GM23338 (cell line): ENCODE data around the gene AMBRA1. TPM values are rescaled to one million over a fixed set of nuclear protein-coding genes. Genes with fewer than 3 reads are reported as not detected.

ENCODE experiments used
- ATAC-seq: fragments of 200-7000 bp; cut with Tn5 transposase; 3 replicates; pipeline ENCODE4 v1.9.1; 2020
- DNase-seq: peaks from one replicate; pipeline ENCODE4 v3.0.0-alpha.2; 2015; ENCODE audit warnings: low spot score
- H2AFZ ChIP-seq: fragments of 200-600 bp; sonication (generic); 2 replicates; pipeline ENCODE4 v1.8.0; 2016; ENCODE audit warnings: antibody characterized with exemption, mild to moderate bottlenecking, moderate library complexity
- H3F3A ChIP-seq: fragments of 200-600 bp; sonication (generic); replicated peaks from 2 replicates; pipeline ENCODE4 v1.8.0; 2017; ENCODE audit warnings: antibody characterized with exemption, mixed run types, low read depth
- H3K27ac ChIP-seq: fragments of 200-600 bp; sonication (generic); 2 replicates; pipeline ENCODE4 v1.6.1; 2016; ENCODE audit warnings: low read depth
- H3K27me3 ChIP-seq: fragments of 200-600 bp; sonication (generic); 2 replicates; pipeline ENCODE4 v1.8.0; 2016; ENCODE audit warnings: mild to moderate bottlenecking, mixed run types, moderate library complexity; ENCODE audit not compliant: insufficient read depth
- H3K36me3 ChIP-seq: fragments of 200-600 bp; sonication (generic); 2 replicates; pipeline ENCODE4 v1.8.0; 2016; ENCODE audit warnings: mild to moderate bottlenecking; ENCODE audit not compliant: insufficient read depth
- H3K4me1 ChIP-seq: fragments of 200-600 bp; sonication (generic); 2 replicates; pipeline ENCODE4 v1.8.0; 2016; ENCODE audit warnings: mild to moderate bottlenecking, moderate library complexity; ENCODE audit not compliant: insufficient read depth
- H3K4me2 ChIP-seq: fragments of 200-600 bp; sonication (generic); 2 replicates; pipeline ENCODE4 v1.7.1; 2017; ENCODE audit warnings: mixed run types
- H3K4me3 ChIP-seq: fragments of 200-600 bp; sonication (generic); 2 replicates; pipeline ENCODE4 v1.6.1; 2016; ENCODE audit warnings: mixed run types
- H3K79me2 ChIP-seq: fragments of 200-600 bp; sonication (generic); replicated peaks from 2 replicates; pipeline ENCODE4 v1.8.0; 2017; ENCODE audit warnings: mild to moderate bottlenecking; ENCODE audit not compliant: insufficient read depth
- H3K9me2 ChIP-seq: fragments of 200-600 bp; sonication (generic); 2 replicates; pipeline ENCODE4 v1.8.0; 2017; ENCODE audit not compliant: insufficient read depth
- H4K20me1 ChIP-seq: fragments of 200-600 bp; sonication (generic); replicated peaks from 2 replicates; pipeline ENCODE4 v1.8.0; 2017; ENCODE audit warnings: mild to moderate bottlenecking; ENCODE audit not compliant: insufficient read depth
- H3K27ac Mint-ChIP-seq: 2 replicates; pipeline ENCODE4 v1.8.0; 2020; ENCODE audit warnings: inconsistent platforms, mild to moderate bottlenecking, moderate library complexity, mixed read lengths
- H3K27me3 Mint-ChIP-seq: 3 replicates; pipeline ENCODE4 v1.8.0; 2022; ENCODE audit warnings: low read depth, mild to moderate bottlenecking, moderate library complexity, mixed read lengths, inconsistent platforms; ENCODE audit not compliant: insufficient read depth, poor library complexity
- H3K36me3 Mint-ChIP-seq: 3 replicates; pipeline ENCODE4 v1.8.0; 2021; ENCODE audit warnings: low read depth, mild to moderate bottlenecking, inconsistent platforms, moderate library complexity, mixed read lengths
- H3K4me1 Mint-ChIP-seq: 3 replicates; pipeline ENCODE4 v1.8.0; 2020; ENCODE audit warnings: mild to moderate bottlenecking, inconsistent platforms, mixed read lengths
- H3K4me3 Mint-ChIP-seq: 3 replicates; pipeline ENCODE4 v1.8.0; 2021; ENCODE audit warnings: moderate library complexity, mild to moderate bottlenecking, inconsistent platforms, mixed read lengths
- H3K9me3 Mint-ChIP-seq: 3 replicates; pipeline ENCODE4 v1.8.0; 2020; ENCODE audit warnings: moderate library complexity, mild to moderate bottlenecking, inconsistent platforms, mixed read lengths
- CREB1 ChIP-seq: fragments of 250-450 bp; sonication (Bioruptor Pico); IDR thresholded peaks from 2 replicates; pipeline ENCODE4 v1.5.0; 2020; ENCODE audit warnings: low read depth, mild to moderate bottlenecking, moderate library complexity
- EZH2 ChIP-seq: fragments of 200-600 bp; sonication (generic); IDR thresholded peaks from one replicate; pipeline ENCODE4 v1.8.0; 2017; ENCODE audit warnings: antibody characterized with exemption, mild to moderate bottlenecking, low read depth; ENCODE audit not compliant: unreplicated experiment
- JUNB ChIP-seq: IDR thresholded peaks from one replicate; pipeline ENCODE4 v1.6.1; 2016; ENCODE audit warnings: antibody characterized with exemption; ENCODE audit not compliant: unreplicated experiment
- POLR2AphosphoS5 ChIP-seq: IDR thresholded peaks from 2 replicates; pipeline ENCODE4 v1.6.1; 2016; ENCODE audit warnings: antibody characterized with exemption, low read depth
- polyA plus RNA-seq: library from polyadenylated mRNA; unstranded; fragments of >200 nt; fragmentation: Nextera tagmentation; extraction: Ambion mirVana; gene quantifications from 2 replicates; pipeline ENCODE4 v1.2.1, GENCODE V29; 2016
- total RNA-seq: library from RNA; depleted of rRNA; stranded (reverse); fragments of >200 nt; shearing (Covaris generic); gene quantifications from 2 replicates; pipeline ENCODE4 v1.2.3, GENCODE V29; 2014
- TF ChIP-seq, protein P1 (sequence below): IDR thresholded peaks from one replicate; pipeline ENCODE4 v1.6.1; 2018; ENCODE audit warnings: antibody characterized with exemption; ENCODE audit not compliant: unreplicated experiment
- TF ChIP-seq, protein P2 (sequence below): fragments of 250-450 bp; sonication (Bioruptor Pico); IDR thresholded peaks from 2 replicates; pipeline ENCODE4 v1.5.0; 2020; ENCODE audit warnings: mild to moderate bottlenecking, moderate library complexity

Gene AMBRA1
- total and polyA plus RNA-seq, 2 experiments from 2014 or later: 8.3 to 34.8 TPM

DNA sequence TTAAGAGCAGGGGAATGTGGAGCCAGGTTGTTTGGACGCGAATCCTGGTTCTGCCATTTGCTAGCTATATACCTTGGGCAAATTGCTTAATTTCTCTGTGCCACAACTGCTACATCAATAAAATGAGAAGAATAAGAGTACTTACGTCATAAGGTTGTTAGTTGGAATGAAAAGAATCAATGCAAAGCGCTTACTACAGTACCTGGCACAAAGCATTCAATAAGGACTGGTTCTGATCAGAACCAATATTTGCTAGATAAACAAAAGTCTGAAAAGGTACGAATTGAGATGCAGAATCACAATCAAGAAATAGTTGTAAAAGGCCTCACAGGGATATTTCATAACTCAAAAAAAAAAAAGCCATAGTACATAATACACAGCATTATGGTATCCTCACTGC, 11.2 kb downstream of the AMBRA1 start:
- H3K4me2 ChIP-seq: no peak overlapping the region
- no peaks in the 10 kb centered on the region for H3F3A ChIP-seq
- no peaks in the 10 kb centered on the region; the same call in 1 of the 2 replicates for H3K4me1 ChIP-seq
- no peak overlapping the region for H3K4me3 Mint-ChIP-seq
- ATAC-seq (no peak), DNase-seq (no peak)
- H3K27me3 Mint-ChIP-seq: no peaks in the 10 kb centered on the region
- no peak overlapping the region for H3K27ac Mint-ChIP-seq
- no peak for TF ChIP-seq CREB1 (CRISPR knock-in tag)
- TF ChIP-seq, protein P1, sequence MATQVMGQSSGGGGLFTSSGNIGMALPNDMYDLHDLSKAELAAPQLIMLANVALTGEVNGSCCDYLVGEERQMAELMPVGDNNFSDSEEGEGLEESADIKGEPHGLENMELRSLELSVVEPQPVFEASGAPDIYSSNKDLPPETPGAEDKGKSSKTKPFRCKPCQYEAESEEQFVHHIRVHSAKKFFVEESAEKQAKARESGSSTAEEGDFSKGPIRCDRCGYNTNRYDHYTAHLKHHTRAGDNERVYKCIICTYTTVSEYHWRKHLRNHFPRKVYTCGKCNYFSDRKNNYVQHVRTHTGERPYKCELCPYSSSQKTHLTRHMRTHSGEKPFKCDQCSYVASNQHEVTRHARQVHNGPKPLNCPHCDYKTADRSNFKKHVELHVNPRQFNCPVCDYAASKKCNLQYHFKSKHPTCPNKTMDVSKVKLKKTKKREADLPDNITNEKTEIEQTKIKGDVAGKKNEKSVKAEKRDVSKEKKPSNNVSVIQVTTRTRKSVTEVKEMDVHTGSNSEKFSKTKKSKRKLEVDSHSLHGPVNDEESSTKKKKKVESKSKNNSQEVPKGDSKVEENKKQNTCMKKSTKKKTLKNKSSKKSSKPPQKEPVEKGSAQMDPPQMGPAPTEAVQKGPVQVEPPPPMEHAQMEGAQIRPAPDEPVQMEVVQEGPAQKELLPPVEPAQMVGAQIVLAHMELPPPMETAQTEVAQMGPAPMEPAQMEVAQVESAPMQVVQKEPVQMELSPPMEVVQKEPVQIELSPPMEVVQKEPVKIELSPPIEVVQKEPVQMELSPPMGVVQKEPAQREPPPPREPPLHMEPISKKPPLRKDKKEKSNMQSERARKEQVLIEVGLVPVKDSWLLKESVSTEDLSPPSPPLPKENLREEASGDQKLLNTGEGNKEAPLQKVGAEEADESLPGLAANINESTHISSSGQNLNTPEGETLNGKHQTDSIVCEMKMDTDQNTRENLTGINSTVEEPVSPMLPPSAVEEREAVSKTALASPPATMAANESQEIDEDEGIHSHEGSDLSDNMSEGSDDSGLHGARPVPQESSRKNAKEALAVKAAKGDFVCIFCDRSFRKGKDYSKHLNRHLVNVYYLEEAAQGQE: no peak
- peaks cover 91% of the 10 kb centered on the region for H3K79me2 ChIP-seq
- H3K9me3 Mint-ChIP-seq: peaks cover 4% of the 10 kb centered on the region; the same call in 2 of the 3 replicates
- no peaks in the 10 kb centered on the region for H3K9me2 ChIP-seq
- H3K36me3 Mint-ChIP-seq: peaks cover 11% of the 10 kb centered on the region
- H3K4me1 Mint-ChIP-seq: 0 out of 3 replicates have a peak, but pooled peaks cover 4% of the 10 kb centered on the region
- no peaks in the 10 kb centered on the region for H3K27me3 ChIP-seq
- H3K27ac ChIP-seq: no peak overlapping the region
- H4K20me1 ChIP-seq: peaks cover 19% of the 10 kb centered on the region; the same call in 1 of the 2 replicates
- no peaks in the 10 kb centered on the region for H3K36me3 ChIP-seq
- no peak overlapping the region for H2AFZ ChIP-seq
- no peak overlapping the region for H3K4me3 ChIP-seq

DNA sequence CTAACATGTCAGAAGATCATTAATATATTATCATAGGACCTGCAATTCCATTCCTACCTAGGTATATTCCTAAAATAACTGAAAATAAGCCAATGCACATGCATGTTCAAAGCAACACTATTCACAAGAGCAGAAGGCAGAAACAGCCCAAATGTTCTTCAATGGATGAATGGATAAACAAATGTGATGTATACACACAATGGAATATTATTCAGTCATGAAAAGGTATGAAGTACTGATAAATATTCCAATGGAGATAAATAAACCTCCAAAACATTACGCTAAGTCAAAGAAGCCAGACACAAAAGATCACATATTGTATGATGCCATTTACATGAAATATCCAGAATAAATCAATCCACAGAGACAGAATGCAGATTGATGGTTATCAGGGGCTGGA, 16.8 kb downstream of the AMBRA1 start:
- H3K27me3 ChIP-seq: no peaks in the 10 kb centered on the region
- H3K4me2 ChIP-seq: no peak overlapping the region
- H3F3A ChIP-seq: no peaks in the 10 kb centered on the region
- H3K4me3 ChIP-seq: no peak overlapping the region
- peaks cover 94% of the 10 kb centered on the region for H3K79me2 ChIP-seq
- Mint-ChIP-seq H3K36me3 (peaks cover 13% of the 10 kb centered on the region), H3K9me3 (0 out of 3 replicates have a peak, but pooled peaks cover 3% of the 10 kb centered on the region), H3K27ac (no peak overlapping the region), H3K4me3 (no peak overlapping the region), H3K27me3 (peaks cover 2% of the 10 kb centered on the region), H3K4me1 (0 out of 3 replicates have a peak, but pooled peaks cover 4% of the 10 kb centered on the region)
- no peaks in the 10 kb centered on the region for H3K36me3 ChIP-seq
- no peaks in the 10 kb centered on the region for H3K9me2 ChIP-seq
- no peak for ATAC-seq
- no peak overlapping the region for H2AFZ ChIP-seq
- no peak overlapping the region for H3K27ac ChIP-seq
- H3K4me1 ChIP-seq: no peaks in the 10 kb centered on the region; the same call in 1 of the 2 replicates
- no peak for DNase-seq
- peaks cover 31% of the 10 kb centered on the region for H4K20me1 ChIP-seq
- TF ChIP-seq, protein P2, sequence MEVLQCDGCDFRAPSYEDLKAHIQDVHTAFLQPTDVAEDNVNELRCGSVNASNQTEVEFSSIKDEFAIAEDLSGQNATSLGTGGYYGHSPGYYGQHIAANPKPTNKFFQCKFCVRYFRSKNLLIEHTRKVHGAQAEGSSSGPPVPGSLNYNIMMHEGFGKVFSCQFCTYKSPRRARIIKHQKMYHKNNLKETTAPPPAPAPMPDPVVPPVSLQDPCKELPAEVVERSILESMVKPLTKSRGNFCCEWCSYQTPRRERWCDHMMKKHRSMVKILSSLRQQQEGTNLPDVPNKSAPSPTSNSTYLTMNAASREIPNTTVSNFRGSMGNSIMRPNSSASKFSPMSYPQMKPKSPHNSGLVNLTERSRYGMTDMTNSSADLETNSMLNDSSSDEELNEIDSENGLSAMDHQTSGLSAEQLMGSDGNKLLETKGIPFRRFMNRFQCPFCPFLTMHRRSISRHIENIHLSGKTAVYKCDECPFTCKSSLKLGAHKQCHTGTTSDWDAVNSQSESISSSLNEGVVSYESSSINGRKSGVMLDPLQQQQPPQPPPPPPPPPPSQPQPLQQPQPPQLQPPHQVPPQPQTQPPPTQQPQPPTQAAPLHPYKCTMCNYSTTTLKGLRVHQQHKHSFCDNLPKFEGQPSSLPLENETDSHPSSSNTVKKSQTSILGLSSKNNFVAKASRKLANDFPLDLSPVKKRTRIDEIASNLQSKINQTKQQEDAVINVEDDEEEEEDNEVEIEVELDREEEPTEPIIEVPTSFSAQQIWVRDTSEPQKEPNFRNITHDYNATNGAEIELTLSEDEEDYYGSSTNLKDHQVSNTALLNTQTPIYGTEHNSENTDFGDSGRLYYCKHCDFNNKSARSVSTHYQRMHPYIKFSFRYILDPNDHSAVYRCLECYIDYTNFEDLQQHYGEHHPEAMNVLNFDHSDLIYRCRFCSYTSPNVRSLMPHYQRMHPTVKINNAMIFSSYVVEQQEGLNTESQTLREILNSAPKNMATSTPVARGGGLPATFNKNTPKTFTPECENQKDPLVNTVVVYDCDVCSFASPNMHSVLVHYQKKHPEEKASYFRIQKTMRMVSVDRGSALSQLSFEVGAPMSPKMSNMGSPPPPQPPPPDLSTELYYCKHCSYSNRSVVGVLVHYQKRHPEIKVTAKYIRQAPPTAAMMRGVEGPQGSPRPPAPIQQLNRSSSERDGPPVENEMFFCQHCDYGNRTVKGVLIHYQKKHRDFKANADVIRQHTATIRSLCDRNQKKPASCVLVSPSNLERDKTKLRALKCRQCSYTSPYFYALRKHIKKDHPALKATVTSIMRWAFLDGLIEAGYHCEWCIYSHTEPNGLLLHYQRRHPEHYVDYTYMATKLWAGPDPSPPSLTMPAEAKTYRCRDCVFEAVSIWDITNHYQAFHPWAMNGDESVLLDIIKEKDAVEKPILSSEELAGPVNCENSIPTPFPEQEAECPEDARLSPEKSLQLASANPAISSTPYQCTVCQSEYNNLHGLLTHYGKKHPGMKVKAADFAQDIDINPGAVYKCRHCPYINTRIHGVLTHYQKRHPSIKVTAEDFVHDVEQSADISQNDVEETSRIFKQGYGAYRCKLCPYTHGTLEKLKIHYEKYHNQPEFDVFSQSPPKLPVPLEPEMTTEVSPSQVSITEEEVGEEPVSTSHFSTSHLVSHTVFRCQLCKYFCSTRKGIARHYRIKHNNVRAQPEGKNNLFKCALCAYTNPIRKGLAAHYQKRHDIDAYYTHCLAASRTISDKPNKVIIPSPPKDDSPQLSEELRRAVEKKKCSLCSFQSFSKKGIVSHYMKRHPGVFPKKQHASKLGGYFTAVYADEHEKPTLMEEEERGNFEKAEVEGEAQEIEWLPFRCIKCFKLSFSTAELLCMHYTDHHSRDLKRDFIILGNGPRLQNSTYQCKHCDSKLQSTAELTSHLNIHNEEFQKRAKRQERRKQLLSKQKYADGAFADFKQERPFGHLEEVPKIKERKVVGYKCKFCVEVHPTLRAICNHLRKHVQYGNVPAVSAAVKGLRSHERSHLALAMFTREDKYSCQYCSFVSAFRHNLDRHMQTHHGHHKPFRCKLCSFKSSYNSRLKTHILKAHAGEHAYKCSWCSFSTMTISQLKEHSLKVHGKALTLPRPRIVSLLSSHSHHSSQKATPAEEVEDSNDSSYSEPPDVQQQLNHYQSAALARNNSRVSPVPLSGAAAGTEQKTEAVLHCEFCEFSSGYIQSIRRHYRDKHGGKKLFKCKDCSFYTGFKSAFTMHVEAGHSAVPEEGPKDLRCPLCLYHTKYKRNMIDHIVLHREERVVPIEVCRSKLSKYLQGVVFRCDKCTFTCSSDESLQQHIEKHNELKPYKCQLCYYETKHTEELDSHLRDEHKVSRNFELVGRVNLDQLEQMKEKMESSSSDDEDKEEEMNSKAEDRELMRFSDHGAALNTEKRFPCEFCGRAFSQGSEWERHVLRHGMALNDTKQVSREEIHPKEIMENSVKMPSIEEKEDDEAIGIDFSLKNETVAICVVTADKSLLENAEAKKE: no peak
- TF ChIP-seq JUNB (no peak), EZH2 (no peak), POLR2AphosphoS5 (no peak)
